IPS-11a (cell line): ENCODE data around the gene RAB9A.
"Not testable (repeated sequence)": the region's sequence is repeated elsewhere in the genome, so short reads cannot be mapped to it uniquely, and the experiment has no call there.

ENCODE experiments used
- H3K4me3 ChIP-seq: one replicate; pipeline ENCODE4 v1.5.1; 2013; ENCODE audit warnings: low read depth, low read length, control low read depth

Gene RAB9A

GRCh38 chrX:13688958-13689740, at the start of gene RAB9A:
Gene RAB9A (plus strand): TSS chrX:13689128. CDS start chrX:13708747, 19,619 bp downstream.
- H3K4me3 ChIP-seq: peak within 1 kb of the TSS; percentile 74

- not testable (repeated sequence) for H3K4me3 ChIP-seq
Observed at GRCh38 chrX:13641684-13642083, 47.2 kb upstream of the RAB9A start.

GRCh38 chrX:13645464-13646153, 43.3 kb upstream of the RAB9A start:
- no peak overlapping the region for H3K4me3 ChIP-seq

GRCh38 chrX:13646154-13646549, 42.8 kb upstream of the RAB9A start:
- no peak overlapping the region for H3K4me3 ChIP-seq

- no peak overlapping the region for H3K4me3 ChIP-seq
Observed at GRCh38 chrX:13647709-13648212, 41.2 kb upstream of the RAB9A start.

- not testable (repeated sequence) for H3K4me3 ChIP-seq
Observed at GRCh38 chrX:13648336-13648735, 40.6 kb upstream of the RAB9A start.

- no peak overlapping the region for H3K4me3 ChIP-seq
Observed at GRCh38 chrX:13649838-13650237, 39.1 kb upstream of the RAB9A start.

GRCh38 chrX:13650318-13650717, 38.6 kb upstream of the RAB9A start:
- no peak overlapping the region for H3K4me3 ChIP-seq

GRCh38 chrX:13651150-13651549, 37.8 kb upstream of the RAB9A start:
- no peak overlapping the region for H3K4me3 ChIP-seq

GRCh38 chrX:13652287-13652793, 36.6 kb upstream of the RAB9A start:
- H3K4me3 ChIP-seq: peak overlapping the region; percentile 35

- peak within 1 kb of the TSS; percentile 60 for H3K4me3 ChIP-seq
Observed at GRCh38 chrX:13652850-13653693, 35.9 kb upstream of the RAB9A start, which contains the start of gene TCEANC. Gene TCEANC (plus strand): TSS chrX:13653141. CDS start chrX:13662509, 9,368 bp downstream.

GRCh38 chrX:13654116-13654515, 34.8 kb upstream of the RAB9A start:
- peak overlapping the region; percentile 60 for H3K4me3 ChIP-seq

- H3K4me3 ChIP-seq: no peak overlapping the region
Observed at GRCh38 chrX:13655674-13656073, 33.3 kb upstream of the RAB9A start.

GRCh38 chrX:13658602-13659001, 30.3 kb upstream of the RAB9A start:
- no peak overlapping the region for H3K4me3 ChIP-seq

- H3K4me3 ChIP-seq: no peak overlapping the region
Observed at GRCh38 chrX:13659063-13659462, 29.9 kb upstream of the RAB9A start.

GRCh38 chrX:13661735-13662288, 27.1 kb upstream of the RAB9A start:
- H3K4me3 ChIP-seq: no peak overlapping the region

GRCh38 chrX:13662355-13662791, 26.6 kb upstream of the RAB9A start:
- H3K4me3 ChIP-seq: no peak overlapping the region

- no peak overlapping the region for H3K4me3 ChIP-seq
Observed at GRCh38 chrX:13664020-13664419, 24.9 kb upstream of the RAB9A start.

GRCh38 chrX:13666836-13667235, 22.1 kb upstream of the RAB9A start:
- H3K4me3 ChIP-seq: no peak overlapping the region

- H3K4me3 ChIP-seq: no peak overlapping the region
Observed at GRCh38 chrX:13667919-13668318, 21.0 kb upstream of the RAB9A start.
